ENCODE measurements around the gene PWP2.
"Not testable (repeated sequence)": the region's sequence is repeated elsewhere in the genome, so short reads cannot be mapped to it uniquely, and the experiment has no call there.

PWP2 gene

GRCh38 chr21:44083631-44084291 is 23.4 kb upstream of the PWP2 start:
- DNase-seq: no peak

DNA sequence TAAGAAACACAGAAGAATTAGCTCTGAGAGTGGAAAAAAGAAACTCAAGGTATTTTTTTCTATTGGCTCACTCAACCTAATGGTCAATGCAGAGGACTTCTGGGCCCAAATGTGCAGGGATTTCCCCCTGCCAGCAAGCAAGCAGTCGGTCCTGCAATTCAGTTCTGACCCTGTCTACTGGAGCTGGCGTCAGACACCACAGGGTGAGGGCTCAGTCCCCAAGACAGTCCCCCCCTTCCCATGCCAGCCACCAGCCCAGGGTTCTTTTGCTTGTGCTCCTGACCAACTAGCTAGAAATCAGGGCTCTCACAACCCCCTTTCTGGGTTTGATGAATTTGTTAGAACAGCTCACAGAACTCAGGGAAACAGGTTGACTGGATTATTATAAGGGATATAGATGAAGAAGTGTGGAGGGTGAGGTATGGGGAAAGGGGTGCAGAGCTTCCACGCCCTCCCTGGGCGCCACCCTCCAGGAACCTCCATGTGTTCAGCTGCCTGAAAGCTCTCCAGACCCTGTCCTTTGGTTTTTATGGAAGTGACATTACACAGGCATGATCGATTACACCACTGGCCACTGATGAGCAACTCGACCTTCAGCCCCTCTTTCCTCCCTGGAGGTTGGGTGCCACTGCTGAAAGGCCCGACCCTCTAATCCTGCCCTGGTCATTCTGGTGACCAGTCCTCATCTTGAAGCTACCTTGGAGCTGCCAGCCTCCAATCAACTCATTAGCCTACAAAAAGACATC is 22.5 kb upstream of the PWP2 start:
- no peak for DNase-seq

DNA sequence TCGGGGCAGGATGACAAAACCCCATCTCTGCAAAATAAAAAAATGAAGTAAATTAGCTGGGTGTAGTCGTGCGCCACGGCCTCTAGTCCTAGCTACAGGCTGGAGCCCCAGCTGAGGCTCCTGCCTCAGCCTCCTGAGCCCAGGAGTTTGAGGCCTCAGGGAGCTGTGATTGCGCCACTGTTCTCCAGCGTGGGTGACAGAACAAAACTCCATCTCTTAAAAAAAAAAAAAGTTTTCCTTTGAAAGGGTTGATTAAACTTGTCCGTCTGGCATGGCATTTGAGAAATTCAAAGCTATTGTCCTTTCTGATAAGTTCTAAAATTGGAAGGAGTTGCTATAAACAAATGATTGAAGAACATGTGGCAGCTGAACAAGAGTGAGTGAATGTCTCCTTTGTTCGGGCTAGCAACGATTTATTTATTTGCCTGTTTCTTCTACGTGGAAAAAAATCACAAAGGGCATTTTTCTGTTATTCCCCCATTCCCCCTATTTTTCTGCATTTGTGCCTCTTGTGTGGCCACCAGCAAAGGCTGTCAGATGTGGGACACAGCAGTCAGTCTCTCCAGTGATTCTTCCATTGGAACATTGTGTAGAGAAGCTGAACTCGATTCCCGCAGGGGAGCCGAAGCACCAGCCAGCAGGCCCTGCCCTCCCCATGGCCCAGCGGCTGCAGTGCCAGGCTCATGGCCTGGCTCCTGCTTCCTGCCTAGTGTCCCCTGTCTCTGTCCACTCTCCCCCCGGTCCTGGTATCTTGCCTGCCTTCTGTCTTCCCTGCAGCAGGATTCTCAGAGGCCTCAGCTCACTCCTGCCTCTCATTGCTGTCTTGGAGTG is 21.5 kb upstream of the PWP2 start:
- no peak for DNase-seq

GRCh38 chr21:44086636-44087425 is 20.4 kb upstream of the PWP2 start:
- no peak for DNase-seq

- no peak for DNase-seq
Measured at GRCh38 chr21:44087426-44088400, 19.5 kb upstream of the PWP2 start.

DNA sequence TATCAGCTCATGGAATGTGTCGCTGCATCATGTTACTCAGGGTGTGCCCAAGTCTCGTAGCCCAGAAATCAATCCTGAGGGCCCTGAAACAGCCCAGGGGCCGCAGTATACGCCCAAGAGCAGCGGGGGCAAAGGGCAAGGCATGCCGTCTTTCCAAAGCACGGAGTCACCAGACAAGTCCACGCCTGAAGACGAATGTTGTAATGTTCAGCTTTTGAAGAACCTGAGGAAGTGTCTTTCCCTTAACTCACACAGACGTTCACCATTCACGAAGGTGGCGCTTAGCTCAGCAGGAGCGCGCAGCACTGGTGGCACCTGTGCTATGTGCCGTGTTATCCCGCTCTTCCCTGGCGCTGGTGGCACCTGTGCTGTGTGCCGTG is 18.8 kb upstream of the PWP2 start:
- DNase-seq: no peak

GRCh38 chr21:44089001-44089911 is 17.9 kb upstream of the PWP2 start:
- DNase-seq: no peak

GRCh38 chr21:44090325-44090724 is 16.9 kb upstream of the PWP2 start:
- DNase-seq: no peak

DNA sequence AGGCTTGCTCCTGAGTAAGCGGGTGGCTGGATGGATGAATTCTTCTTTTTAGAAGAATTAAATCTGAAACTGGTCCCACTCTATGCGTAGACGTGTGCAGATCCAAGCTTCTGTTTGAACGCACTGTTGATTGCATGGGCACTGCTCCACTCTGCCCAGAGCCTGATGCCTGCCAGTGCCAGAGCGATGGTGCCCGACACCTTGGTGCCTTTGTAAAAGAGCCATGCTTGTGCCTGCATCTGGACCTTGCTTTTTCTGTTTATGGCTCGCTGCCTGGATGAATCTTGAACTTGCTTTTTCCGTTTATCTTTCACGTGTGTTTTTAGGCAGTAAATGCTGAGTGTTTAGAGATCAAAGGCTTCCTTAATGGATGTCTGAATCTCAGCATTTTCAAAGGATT is 15.0 kb upstream of the PWP2 start:
- no peak for DNase-seq

DNA sequence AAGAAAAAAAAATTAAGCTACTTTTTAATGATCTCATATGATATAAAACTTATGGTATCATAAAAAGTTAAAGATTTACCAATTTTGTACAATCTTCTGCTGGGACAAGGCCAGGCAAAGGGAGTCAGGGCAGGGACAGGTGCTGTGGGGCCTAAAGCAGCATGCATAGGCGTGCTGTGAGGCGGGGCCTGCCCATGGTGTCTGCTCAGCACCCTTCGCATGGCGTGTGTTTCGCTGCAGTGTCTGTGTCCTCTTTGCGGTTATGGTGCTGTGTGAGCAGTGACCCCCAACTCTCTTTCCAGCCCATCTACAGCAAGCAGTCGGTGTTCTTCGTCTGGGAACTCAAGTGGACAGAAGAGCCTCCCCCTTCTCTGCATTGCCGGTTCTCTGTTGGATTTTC is 13.4 kb upstream of the PWP2 start:
- no peak for DNase-seq

DNA sequence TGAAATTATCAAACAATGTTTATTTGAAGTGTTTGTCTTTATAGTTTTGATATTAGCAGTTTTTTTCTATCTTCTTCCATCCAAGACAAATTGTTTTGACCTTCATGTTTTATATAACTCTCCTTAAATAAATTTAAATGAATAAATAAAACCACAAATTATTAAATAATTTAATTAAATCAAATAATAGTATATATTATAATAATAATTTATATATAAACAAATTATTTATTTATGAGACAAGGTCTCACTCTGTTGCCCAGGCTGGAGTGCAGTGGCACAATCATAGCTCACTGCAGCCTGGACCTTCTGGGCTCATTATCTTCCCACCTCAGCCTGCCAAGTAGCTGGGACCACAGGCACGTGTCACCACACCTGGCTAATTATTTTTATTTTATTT is 12.4 kb upstream of the PWP2 start:
- no peak for DNase-seq

- DNase-seq: not testable (repeated sequence)
Measured at GRCh38 chr21:44098507-44098906, 8.7 kb upstream of the PWP2 start.

DNA sequence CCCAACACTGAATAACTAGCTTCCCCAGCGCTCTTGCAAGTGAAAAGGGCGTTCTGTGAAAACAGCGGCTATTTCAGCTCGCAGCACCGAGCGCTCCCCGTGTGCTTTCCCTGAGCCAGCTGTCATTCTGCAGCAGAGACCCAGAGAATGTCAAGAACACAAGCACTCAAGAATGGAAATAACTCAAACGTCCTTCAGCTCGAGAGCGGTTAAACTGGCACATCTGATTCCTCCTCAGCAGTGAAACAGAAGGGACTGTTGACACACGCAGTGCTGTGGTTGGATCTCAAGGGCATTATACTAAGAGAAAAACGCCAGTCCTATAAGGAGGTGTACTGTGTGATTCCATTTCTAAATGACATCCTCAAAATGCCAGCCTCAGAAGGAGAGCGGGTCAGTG is 8.2 kb upstream of the PWP2 start:
- DNase-seq: not testable (repeated sequence)

- not testable (repeated sequence) for DNase-seq
Measured at GRCh38 chr21:44107589-44107988, 390 bp downstream of the PWP2 start.

DNA sequence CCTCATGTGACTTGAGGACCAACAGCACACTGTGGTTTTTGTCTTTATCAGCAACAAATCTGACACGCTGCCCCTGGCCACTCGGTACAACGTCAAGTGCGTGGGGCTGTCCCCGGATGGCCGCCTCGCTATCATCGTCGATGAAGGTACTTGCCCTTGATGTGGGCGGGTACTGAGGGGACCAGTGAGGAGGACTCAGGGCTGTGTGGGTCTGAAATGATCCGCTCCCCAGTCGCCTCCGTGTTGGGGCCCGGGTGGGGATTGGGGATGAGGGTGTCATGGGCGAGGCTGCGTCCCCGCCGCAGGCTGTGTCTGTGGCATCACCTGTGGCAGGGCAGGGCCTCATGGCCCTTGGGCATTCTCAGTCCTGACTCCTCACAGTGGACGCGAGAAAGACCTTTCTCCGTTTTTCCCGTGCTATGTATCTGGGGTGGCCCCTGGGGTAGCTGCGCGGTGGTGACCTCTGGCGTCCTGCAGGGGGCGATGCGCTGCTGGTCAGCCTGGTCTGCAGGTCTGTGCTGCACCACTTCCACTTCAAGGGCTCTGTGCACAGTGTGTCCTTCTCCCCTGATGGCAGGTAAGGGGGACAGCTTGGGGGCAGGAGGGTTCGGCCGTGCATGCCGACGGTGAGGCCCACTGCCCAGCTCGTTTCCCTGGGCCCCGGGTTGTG is 6.6 kb downstream of the PWP2 start:
- DNase-seq: not testable (repeated sequence)

- not testable (repeated sequence) for DNase-seq
Measured at GRCh38 chr21:44122131-44122530, 14.9 kb downstream of the PWP2 start.

DNA sequence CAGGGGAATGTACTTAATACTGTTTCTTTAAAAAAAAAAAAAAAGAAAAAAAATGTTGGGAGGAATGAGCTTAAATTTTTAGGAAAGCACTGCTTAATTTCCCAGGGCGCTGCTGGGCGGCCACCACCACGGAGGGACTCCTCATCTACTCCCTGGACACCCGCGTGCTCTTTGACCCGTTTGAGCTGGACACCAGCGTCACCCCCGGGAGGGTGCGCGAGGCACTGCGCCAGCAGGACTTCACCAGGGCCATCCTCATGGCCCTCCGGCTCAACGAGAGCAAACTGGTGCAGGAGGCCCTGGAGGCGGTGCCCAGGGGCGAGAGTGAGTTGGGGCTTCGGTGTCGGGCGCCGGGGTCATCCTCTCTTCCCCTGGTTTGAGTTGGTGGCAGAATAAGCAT is 20.6 kb downstream of the PWP2 start:
- DNase-seq: not testable (repeated sequence)

GRCh38 chr21:44133715-44134057 is 26.5 kb downstream of the PWP2 start:
- not testable (repeated sequence) for DNase-seq

GRCh38 chr21:44134732-44135131 is 27.5 kb downstream of the PWP2 start:
- DNase-seq: not testable (repeated sequence)

- not testable (repeated sequence) for DNase-seq
Measured at GRCh38 chr21:44138039-44138438, 30.8 kb downstream of the PWP2 start.
